PFSK-1 (cell line): ENCODE data around the gene ARG1.

Experiments
- FOXP2 ChIP-seq: optimal IDR thresholded peaks from 2 replicates; pipeline ENCODE3; 2011; ENCODE audit warnings: borderline replicate concordance, control low read depth, inconsistent platforms; ENCODE audit not compliant: insufficient read depth; ENCODE audit errors: extremely low read length, extremely low read depth
- POLR2AphosphoS5 ChIP-seq: IDR thresholded peaks from 2 replicates; pipeline ENCODE4 v1.6.1; 2012; ENCODE audit warnings: low read depth, mild to moderate bottlenecking, control low read depth, low read length, moderate library complexity
- REST ChIP-seq, 2 experiments: IDR thresholded peaks; 2 replicates each; pipeline versions ENCODE4 v1.6.1 to v1.8.0; 2011 to 2012; ENCODE audit warnings: low read depth in 2 of 2, low read length in 2 of 2, control low read depth in 1 of 2, inconsistent platforms in 1 of 2, mild to moderate bottlenecking in 1 of 2, moderate library complexity in 1 of 2; ENCODE audit not compliant: insufficient read depth in 1 of 2
- SIN3A ChIP-seq: IDR thresholded peaks from 2 replicates; pipeline ENCODE4 v1.6.1; 2012; ENCODE audit warnings: mild to moderate bottlenecking, low read length, moderate library complexity, borderline replicate concordance; ENCODE audit not compliant: insufficient read depth
- TAF1 ChIP-seq: IDR thresholded peaks from 2 replicates; pipeline ENCODE4 v1.6.1; 2012; ENCODE audit warnings: low read length, control low read depth, borderline replicate concordance; ENCODE audit not compliant: insufficient read depth

ARG1 gene

GRCh38 chr6:131568726-131569125 lies 4.3 kb upstream of the ARG1 start:
- TF ChIP-seq REST (IDR thresholded peaks at IDR 0.05; ENCODE audit: insufficient read depth in 1 of 2, low read depth in 2 of 2, low read length in 2 of 2) (no peak), TAF1 (no peak), POLR2AphosphoS5 (no peak), SIN3A (no peak)

GRCh38 chr6:131574133-131574532 lies 1.1 kb downstream of the ARG1 start:
- TF ChIP-seq FOXP2, result no peak
- no peak for TF ChIP-seq TAF1
- no peak for TF ChIP-seq SIN3A
- no peak for TF ChIP-seq REST (IDR thresholded peaks at IDR 0.05; ENCODE audit: insufficient read depth in 1 of 2, low read depth in 2 of 2, low read length in 2 of 2)
- TF ChIP-seq POLR2AphosphoS5, result no peak

GRCh38 chr6:131574686-131575085 lies 1.7 kb downstream of the ARG1 start:
- no peak for TF ChIP-seq REST (IDR thresholded peaks at IDR 0.05; ENCODE audit: insufficient read depth in 1 of 2, low read depth in 2 of 2, low read length in 2 of 2)
- no peak for TF ChIP-seq POLR2AphosphoS5
- TF ChIP-seq TAF1, result no peak
- TF ChIP-seq SIN3A, result no peak
- TF ChIP-seq FOXP2, result no peak

GRCh38 chr6:131575834-131576478 lies 2.9 kb downstream of the ARG1 start:
- TF ChIP-seq TAF1, result no peak
- no peak for TF ChIP-seq FOXP2
- TF ChIP-seq SIN3A, result no peak

DNA sequence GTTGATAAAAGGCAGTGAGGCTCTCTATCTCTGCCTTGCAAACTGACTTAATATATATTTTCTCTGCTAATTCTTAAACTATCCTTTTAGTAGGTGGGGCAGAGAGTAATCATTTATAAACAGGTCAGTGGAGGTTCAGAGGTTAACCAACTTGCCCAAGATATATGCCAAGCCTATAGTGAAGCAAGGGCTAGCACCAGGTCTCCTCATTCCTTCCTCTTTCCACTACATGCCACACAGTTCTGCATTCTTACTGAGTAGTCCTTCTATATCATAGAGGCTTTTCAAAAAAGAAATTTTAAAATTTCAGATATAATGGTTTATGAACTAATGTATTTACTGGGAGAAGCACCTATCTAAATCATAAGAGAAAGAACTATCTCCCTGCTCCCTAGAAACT lies 8.5 kb downstream of the ARG1 start:
- TF ChIP-seq SIN3A, result no peak
- TF ChIP-seq FOXP2, result no peak
- no peak for TF ChIP-seq TAF1
- no peak for TF ChIP-seq POLR2AphosphoS5
- no peak for TF ChIP-seq REST (IDR thresholded peaks at IDR 0.05; ENCODE audit: insufficient read depth in 1 of 2, low read depth in 2 of 2, low read length in 2 of 2)
